Activated CD4-positive, alpha-beta T cell treated with anti-CD3 and anti-CD28 coated beads for 36 hours (primary cell): Measurements from ENCODE around the gene SPEG. TPM values are rescaled to one million over a fixed set of nuclear protein-coding genes. Genes with fewer than 3 reads are reported as not detected.

ENCODE experiments used
- ATAC-seq: fragments of 200-7000 bp; cut with Tn5 transposase; one replicate; pipeline ENCODE4 v1.10.0; 2021; ENCODE audit warnings: mild to moderate bottlenecking, moderate library complexity
- CTCF ChIA-PET: fragments of 350-600 bp; sonication (Branson Sonifier 250); formaldehyde crosslinking; loops from one replicate; lab custom pipeline; 2021; ENCODE audit warnings: antibody characterized with exemption; lab: Charles Lee
- POLR2A ChIA-PET: fragments of 350-600 bp; sonication (Branson Sonifier 250); formaldehyde crosslinking; loops from one replicate; lab custom pipeline; 2021; ENCODE audit warnings: antibody characterized with exemption, inconsistent platforms; lab: Charles Lee
- DNase-seq: peaks from one replicate; pipeline ENCODE4 v3.0.0-alpha.2; 2020
- H3K27ac Mint-ChIP-seq: one replicate; pipeline ENCODE4 v1.8.0; 2021; ENCODE audit warnings: mixed read lengths
- H3K27me3 Mint-ChIP-seq: one replicate; pipeline ENCODE4 v1.8.0; 2021; ENCODE audit warnings: mixed read lengths
- H3K36me3 Mint-ChIP-seq: one replicate; pipeline ENCODE4 v1.8.0; 2021; ENCODE audit warnings: low read depth, mixed read lengths
- H3K4me1 Mint-ChIP-seq: one replicate; pipeline ENCODE4 v1.8.0; 2021; ENCODE audit warnings: mixed read lengths
- H3K4me3 Mint-ChIP-seq: one replicate; pipeline ENCODE4 v1.8.0; 2021; ENCODE audit warnings: mild to moderate bottlenecking, moderate library complexity, mixed read lengths
- H3K9me3 Mint-ChIP-seq: one replicate; pipeline ENCODE4 v1.8.0; 2021; ENCODE audit warnings: low read depth, mixed read lengths
- intact Hi-C, 2 experiments: fragments of 100-400 bp; cut with DNase I in 1 of 2; cut with micrococcal nuclease in 1 of 2; formaldehyde crosslinking; loops; one replicate each; pipeline versions ENCODE4 v1.14.2 to v1.15.1; 2022 to 2024; cut with DNase I, micrococcal nuclease
- total RNA-seq, 2 experiments: library from RNA; stranded (reverse); gene quantifications; one replicate each; pipeline ENCODE4 v1.2.3, GENCODE V29; 2021

Gene SPEG
- total RNA-seq, 2 experiments from 2014 or later = 0.89 to 1.4 TPM

- no peaks in the 10 kb centered on the region for H3K9me3 Mint-ChIP-seq
- peaks cover 8% of the 10 kb centered on the region for H3K4me1 Mint-ChIP-seq
Observed at GRCh38 chr2:219437141-219437540, 2.5 kb downstream of the SPEG start.

GRCh38 chr2:219437690-219438206 is 3.1 kb downstream of the SPEG start:
- ATAC-seq (no peak), DNase-seq (no peak)
- H3K4me3 Mint-ChIP-seq = no peak overlapping the region
- H3K4me1 Mint-ChIP-seq = peaks cover 12% of the 10 kb centered on the region
- no peaks in the 10 kb centered on the region for H3K36me3 Mint-ChIP-seq
- CTCF ChIA-PET = interaction anchor here (0.9 to 1.4 kb wide), 2 partner anchors 9 to 10 kb away, joined by 3 to 5 read pairs; no protein-coding TSS in a partner anchor
- H3K27me3 Mint-ChIP-seq = peaks cover 20% of the 10 kb centered on the region
- POLR2A ChIA-PET = no interaction called here
- intact Hi-C loops = no loop called here
- H3K9me3 Mint-ChIP-seq = no peaks in the 10 kb centered on the region
- H3K27ac Mint-ChIP-seq = no peak overlapping the region

More at GRCh38 chr2:219437141-219437540, 2.5 kb downstream of the SPEG start:
- intact Hi-C loops = no loop called here
- Mint-ChIP-seq H3K36me3 (no peaks in the 10 kb centered on the region), H3K27me3 (peaks cover 23% of the 10 kb centered on the region), H3K27ac (no peak overlapping the region), H3K4me3 (no peak overlapping the region)
- ATAC-seq = no peak
- DNase-seq = no peak
- POLR2A ChIA-PET = no interaction called here
- CTCF ChIA-PET = interaction anchor here (0.7 to 1.4 kb wide), 5 partner anchors 9 to 93 kb away, joined by 3 to 5 read pairs (median 4); no protein-coding TSS in a partner anchor

- ChIA-PET CTCF (interaction anchor here (0.6 to 1.6 kb wide), 4 partner anchors 19 to 103 kb away, joined by 3 to 7 read pairs (median 4); partner anchors contain the start of gene DES), POLR2A (no interaction called here)
- intact Hi-C loops = no loop called here
- H3K27me3 Mint-ChIP-seq = peaks cover 18% of the 10 kb centered on the region
- H3K36me3 Mint-ChIP-seq = no peaks in the 10 kb centered on the region
- DNase-seq = no peak
- H3K4me1 Mint-ChIP-seq = peaks cover 13% of the 10 kb centered on the region
- no peaks in the 10 kb centered on the region for H3K9me3 Mint-ChIP-seq
- ATAC-seq = no peak
- no peak overlapping the region for H3K4me3 Mint-ChIP-seq
- H3K27ac Mint-ChIP-seq = no peak overlapping the region
Observed at GRCh38 chr2:219438453-219438852, 3.8 kb downstream of the SPEG start.

GRCh38 chr2:219439506-219439905 is 4.9 kb downstream of the SPEG start:
- Mint-ChIP-seq H3K9me3 (no peaks in the 10 kb centered on the region), H3K27ac (no peak overlapping the region), H3K4me3 (no peak overlapping the region), H3K36me3 (no peaks in the 10 kb centered on the region), H3K27me3 (peaks cover 15% of the 10 kb centered on the region), H3K4me1 (peaks cover 13% of the 10 kb centered on the region)
- intact Hi-C loops = no loop called here
- POLR2A ChIA-PET = interaction anchor here (0.6 kb wide), 1 partner anchor 104 kb away, joined by 3 read pairs; no protein-coding TSS in a partner anchor
- CTCF ChIA-PET = interaction anchor here (0.9 to 1.6 kb wide), 5 partner anchors 18 to 102 kb away, joined by 3 to 7 read pairs (median 4); a partner anchor contains a TSS
- no peak for DNase-seq
- no peak for ATAC-seq

DNA sequence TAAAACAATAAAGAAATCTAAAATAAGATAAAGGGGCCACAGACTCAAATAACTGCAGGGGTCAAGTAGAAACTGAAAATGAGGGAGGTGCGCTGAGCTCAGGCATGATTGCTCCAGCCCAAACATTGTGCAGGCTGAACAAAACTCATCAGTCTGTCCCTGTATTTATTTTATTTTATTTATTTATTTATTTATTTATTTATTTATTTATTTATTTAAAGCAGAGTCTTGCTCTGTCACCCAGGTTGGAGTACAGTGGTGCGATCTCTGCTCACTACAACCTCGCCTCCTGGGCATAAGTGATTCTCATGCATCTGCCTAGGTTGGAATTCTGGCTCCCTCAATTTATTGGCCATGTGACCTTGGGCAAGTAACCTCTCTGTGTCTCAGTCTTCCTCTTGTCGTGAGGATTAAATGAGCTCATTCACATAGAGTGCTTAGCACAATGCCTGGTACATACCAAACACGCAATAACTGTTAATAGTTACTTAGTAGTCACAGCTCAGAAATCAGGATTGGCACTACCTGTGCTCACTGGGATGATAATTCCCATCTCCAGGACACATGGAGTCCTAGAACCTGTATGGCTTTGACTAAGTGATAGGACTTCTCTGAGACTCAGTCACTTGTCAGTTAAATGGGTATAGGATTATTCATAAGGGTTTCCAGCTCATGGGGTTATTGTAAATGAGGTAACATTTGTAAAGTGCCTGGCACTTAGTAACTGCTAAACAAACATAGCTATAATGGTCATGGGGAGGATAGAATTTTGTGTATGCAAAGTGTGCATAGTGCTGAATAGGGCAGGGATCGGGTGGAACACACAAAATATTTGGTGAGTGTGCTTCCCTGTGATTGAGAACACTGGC is 6.0 kb downstream of the SPEG start:
- peak overlapping the region; percentile 25 for H3K4me3 Mint-ChIP-seq
- H3K4me1 Mint-ChIP-seq = peaks cover 13% of the 10 kb centered on the region
- no peaks in the 10 kb centered on the region for H3K9me3 Mint-ChIP-seq
- H3K27me3 Mint-ChIP-seq = peaks cover 13% of the 10 kb centered on the region
- no peak for DNase-seq
- no peaks in the 10 kb centered on the region for H3K36me3 Mint-ChIP-seq
- ATAC-seq = peak; percentile 60
- ChIA-PET POLR2A (no interaction called here), CTCF (interaction anchor here (0.6 to 1.6 kb wide), 9 partner anchors 10 to 400 kb away, joined by 3 to 5 read pairs (median 3); no protein-coding TSS in a partner anchor)
- intact Hi-C loops = no loop called here
- H3K27ac Mint-ChIP-seq = no peak overlapping the region

DNA sequence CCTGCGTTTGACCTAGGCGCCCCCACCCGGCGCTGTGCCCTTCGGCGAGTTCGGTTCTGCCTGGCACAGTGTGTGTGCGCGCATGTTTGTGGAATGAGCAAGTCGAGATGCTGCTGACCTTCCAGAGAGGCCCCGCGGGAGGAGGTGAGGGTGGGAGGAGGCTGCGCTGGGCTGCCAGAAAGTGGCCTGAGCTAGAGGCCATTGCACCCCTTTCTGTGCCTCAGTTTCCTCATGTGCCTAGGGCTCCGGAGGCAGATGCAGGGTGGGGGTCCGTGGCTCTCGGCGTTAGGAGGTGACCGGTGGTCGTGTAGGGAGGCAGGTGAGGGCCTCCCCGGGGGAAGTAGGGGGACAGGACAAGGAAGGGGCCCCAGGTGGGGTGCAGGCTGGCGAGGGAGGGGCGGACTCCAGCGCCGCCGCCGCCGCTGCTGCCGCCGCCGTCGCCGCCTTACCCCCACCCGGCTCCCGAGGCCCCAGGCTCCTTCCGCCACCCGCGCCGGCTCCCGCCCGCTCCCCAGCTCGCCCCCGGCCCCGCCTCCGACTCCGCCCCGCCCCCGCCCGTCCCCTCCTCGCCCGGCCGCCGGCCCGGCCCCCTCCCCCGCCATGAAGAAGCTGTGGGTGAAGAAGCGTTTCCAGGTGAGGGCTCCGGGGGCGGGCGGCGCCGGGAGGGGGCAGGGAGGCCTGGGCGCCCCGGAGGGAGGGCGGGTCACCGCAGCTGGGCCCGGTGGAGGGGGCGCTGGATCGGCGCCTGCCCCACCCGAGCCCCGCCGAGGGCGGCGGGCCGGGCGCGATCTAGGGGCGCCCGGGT is 7.0 kb downstream of the SPEG start:
- intact Hi-C loops = no loop called here
- Mint-ChIP-seq H3K36me3 (no peaks in the 10 kb centered on the region), H3K4me1 (peaks cover 13% of the 10 kb centered on the region), H3K4me3 (peak overlapping the region; percentile 25), H3K27ac (no peak overlapping the region), H3K27me3 (peaks cover 8% of the 10 kb centered on the region), H3K9me3 (no peaks in the 10 kb centered on the region)
- ATAC-seq (peak; percentile 58), DNase-seq (peak; percentile 69)
- POLR2A ChIA-PET = no interaction called here
- CTCF ChIA-PET = interaction anchor here (0.8 to 1.2 kb wide), 2 partner anchors 22 to 39 kb away, joined by 4 read pairs; no protein-coding TSS in a partner anchor

DNA sequence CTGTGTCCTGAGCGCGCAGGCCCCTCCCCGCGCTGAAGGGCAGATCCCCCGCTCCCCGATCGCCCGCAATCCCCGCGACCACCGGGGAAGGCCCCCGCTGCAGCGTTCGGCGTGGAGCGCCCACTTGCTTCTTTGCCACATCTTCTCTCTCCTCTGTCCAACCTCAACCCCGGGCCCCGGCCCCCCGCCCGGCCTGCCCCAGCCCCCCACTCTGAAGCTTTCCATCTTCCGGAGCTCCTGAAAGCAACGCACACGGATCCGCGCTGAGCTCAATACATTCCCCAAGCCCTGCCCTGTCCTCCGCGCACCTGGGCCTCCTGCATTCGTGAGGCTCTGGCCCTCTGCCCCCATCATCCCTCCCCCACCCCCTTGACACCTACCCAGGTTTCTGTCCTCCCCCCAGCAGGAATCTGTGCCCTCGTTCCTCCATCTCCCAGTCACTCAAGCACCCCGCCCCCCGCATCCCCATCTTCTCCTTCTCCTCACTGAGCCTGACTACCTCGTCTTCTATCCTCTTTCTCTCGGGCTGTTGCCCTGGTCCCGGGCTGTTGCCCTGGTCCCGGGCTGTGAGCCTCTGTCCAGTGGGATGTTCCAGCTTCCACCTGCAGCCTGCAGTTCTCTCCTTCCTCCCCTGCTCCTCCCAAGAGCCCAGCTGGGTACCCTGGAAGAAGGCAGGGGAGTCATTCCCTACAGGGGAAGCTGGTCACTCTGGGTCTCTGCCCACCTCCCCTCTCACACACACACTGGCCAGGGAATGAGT is 7.8 kb downstream of the SPEG start:
- no peak for DNase-seq
- no peak for ATAC-seq
- Mint-ChIP-seq H3K4me1 (peaks cover 13% of the 10 kb centered on the region), H3K36me3 (no peaks in the 10 kb centered on the region), H3K27ac (no peak overlapping the region), H3K4me3 (peak overlapping the region; percentile 39), H3K27me3 (peaks cover 8% of the 10 kb centered on the region), H3K9me3 (no peaks in the 10 kb centered on the region)
- ChIA-PET CTCF (interaction anchor here (0.8 kb wide), 1 partner anchor 21 kb away, joined by 4 read pairs; no protein-coding TSS in a partner anchor), POLR2A (no interaction called here)
- intact Hi-C loops = no loop called here

- Mint-ChIP-seq H3K36me3 (no peaks in the 10 kb centered on the region), H3K4me3 (peak overlapping the region; percentile 39), H3K27me3 (peaks cover 8% of the 10 kb centered on the region), H3K4me1 (peaks cover 13% of the 10 kb centered on the region), H3K9me3 (no peaks in the 10 kb centered on the region), H3K27ac (no peak overlapping the region)
- DNase-seq (no peak), ATAC-seq (no peak)
- intact Hi-C loops = no loop called here
- ChIA-PET POLR2A (no interaction called here), CTCF (interaction anchor here (0.6 kb wide), 1 partner anchor 87 kb away, joined by 3 read pairs; no protein-coding TSS in a partner anchor)
Observed at GRCh38 chr2:219443016-219443696, 8.5 kb downstream of the SPEG start.

DNA sequence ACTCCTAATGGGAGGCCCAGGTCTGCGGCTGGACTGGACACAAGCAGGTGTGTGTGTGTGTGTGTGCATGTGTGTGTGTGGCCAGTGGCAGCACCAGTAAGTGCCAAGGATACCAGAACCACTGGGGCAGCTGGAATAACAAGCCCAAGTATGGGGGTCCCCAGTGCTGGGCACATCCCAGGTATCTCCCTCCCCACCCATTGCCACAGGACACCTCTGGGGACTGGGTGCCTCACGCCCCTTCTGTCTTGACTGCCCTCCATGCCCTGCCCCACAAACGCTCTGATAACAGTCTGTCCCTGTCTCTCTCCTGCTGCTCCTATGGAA is 9.0 kb downstream of the SPEG start:
- ChIA-PET CTCF (interaction anchor here (0.6 kb wide), 1 partner anchor 86 kb away, joined by 3 read pairs; no protein-coding TSS in a partner anchor), POLR2A (no interaction called here)
- peaks cover 13% of the 10 kb centered on the region for H3K4me1 Mint-ChIP-seq
- intact Hi-C loops = no loop called here
- H3K36me3 Mint-ChIP-seq = no peaks in the 10 kb centered on the region
- no peak overlapping the region for H3K27ac Mint-ChIP-seq
- peaks cover 8% of the 10 kb centered on the region for H3K27me3 Mint-ChIP-seq
- ATAC-seq (no peak), DNase-seq (no peak)
- no peaks in the 10 kb centered on the region for H3K9me3 Mint-ChIP-seq
- H3K4me3 Mint-ChIP-seq = no peak overlapping the region

DNA sequence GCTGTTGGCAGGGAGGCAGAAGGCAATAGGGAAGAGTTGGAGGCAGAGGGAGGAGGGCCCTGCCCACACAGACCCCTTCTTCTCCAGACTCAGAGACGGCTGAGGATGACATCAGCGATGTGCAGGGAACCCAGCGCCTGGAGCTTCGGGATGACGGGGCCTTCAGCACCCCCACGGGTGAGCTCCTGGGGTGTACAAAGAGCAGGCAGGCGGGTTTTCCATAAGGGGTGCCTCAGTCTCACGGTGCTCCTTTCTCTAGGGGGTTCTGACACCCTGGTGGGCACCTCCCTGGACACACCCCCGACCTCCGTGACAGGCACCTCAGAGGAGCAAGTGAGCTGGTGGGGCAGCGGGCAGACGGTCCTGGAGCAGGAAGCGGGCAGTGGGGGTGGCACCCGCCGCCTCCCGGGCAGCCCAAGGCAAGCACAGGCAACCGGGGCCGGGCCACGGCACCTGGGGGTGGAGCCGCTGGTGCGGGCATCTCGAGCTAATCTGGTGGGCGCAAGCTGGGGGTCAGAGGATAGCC is 10.0 kb downstream of the SPEG start:
- peaks cover 13% of the 10 kb centered on the region for H3K4me1 Mint-ChIP-seq
- no peaks in the 10 kb centered on the region for H3K9me3 Mint-ChIP-seq
- DNase-seq (no peak), ATAC-seq (no peak)
- ChIA-PET CTCF (interaction anchor here (0.6 kb wide), 1 partner anchor 116 kb away, joined by 4 read pairs; no protein-coding TSS in a partner anchor), POLR2A (no interaction called here)
- no peak overlapping the region for H3K27ac Mint-ChIP-seq
- intact Hi-C loops = no loop called here
- no peak overlapping the region for H3K4me3 Mint-ChIP-seq
- H3K27me3 Mint-ChIP-seq = peaks cover 12% of the 10 kb centered on the region
- no peaks in the 10 kb centered on the region for H3K36me3 Mint-ChIP-seq
